H9 (cell line): ENCODE data around the gene ZBTB20. TPM values are rescaled to one million over a fixed set of nuclear protein-coding genes. Genes with fewer than 3 reads are reported as not detected.

ENCODE experiments used
- DNase-seq: peaks from one replicate; pipeline ENCODE4 v3.0.0-alpha.2; 2017
- H2AFZ ChIP-seq: one replicate; pipeline ENCODE4 v1.6.1; 2013; ENCODE audit warnings: mild to moderate bottlenecking, low read length, control low read depth, moderate library complexity
- H2AK5ac ChIP-seq: 2 replicates; pipeline ENCODE4 v1.6.1; 2013; ENCODE audit warnings: low read length, control low read depth, mixed read lengths; ENCODE audit not compliant: insufficient read length
- H2BK120ac ChIP-seq: one replicate; pipeline ENCODE4 v1.6.1; 2013; ENCODE audit warnings: low read depth, mild to moderate bottlenecking, low read length, control low read depth, inconsistent platforms; ENCODE audit not compliant: poor library complexity, severe bottlenecking
- H2BK12ac ChIP-seq: 2 replicates; pipeline ENCODE4 v1.6.1; 2013; ENCODE audit warnings: low read length, control low read depth, mixed read lengths, low read depth; ENCODE audit not compliant: insufficient read length
- H2BK15ac ChIP-seq: 2 replicates; pipeline ENCODE4 v1.6.1; 2013; ENCODE audit warnings: low read depth, low read length, control low read depth
- H2BK20ac ChIP-seq: one replicate; pipeline ENCODE4 v1.6.1; 2013; ENCODE audit warnings: low read depth, mild to moderate bottlenecking, low read length, control low read depth, inconsistent platforms; ENCODE audit not compliant: poor library complexity, severe bottlenecking
- H2BK5ac ChIP-seq: 2 replicates; pipeline ENCODE4 v1.6.1; 2013; ENCODE audit warnings: low read length, control low read depth, mixed read lengths; ENCODE audit not compliant: insufficient read length
- H3K14ac ChIP-seq: 2 replicates; pipeline ENCODE4 v1.6.1; 2013; ENCODE audit warnings: low read length, control low read depth; ENCODE audit not compliant: insufficient read depth
- H3K18ac ChIP-seq: 2 replicates; pipeline ENCODE4 v1.6.1; 2013; ENCODE audit warnings: low read depth, mild to moderate bottlenecking, mixed read lengths, low read length, control low read depth; ENCODE audit not compliant: insufficient read length
- H3K23ac ChIP-seq: 2 replicates; pipeline ENCODE4 v1.6.1; 2013; ENCODE audit warnings: low read length, control low read depth, mixed read lengths, low read depth; ENCODE audit not compliant: insufficient read length
- H3K23me2 ChIP-seq: 2 replicates; pipeline ENCODE4 v1.6.1; 2013; ENCODE audit warnings: low read depth, mild to moderate bottlenecking, mixed read lengths, low read length, control low read depth; ENCODE audit not compliant: insufficient read length, poor library complexity, severe bottlenecking
- H3K27ac ChIP-seq: 2 replicates; pipeline ENCODE4 v1.5.1; 2013; ENCODE audit warnings: low read length, control low read depth, mixed read lengths, low read depth; ENCODE audit not compliant: insufficient read length
- H3K27me3 ChIP-seq: 2 replicates; pipeline ENCODE4 v1.6.1; 2013; ENCODE audit warnings: low read length, control low read depth, inconsistent platforms; ENCODE audit not compliant: insufficient read depth
- H3K4ac ChIP-seq: 2 replicates; pipeline ENCODE4 v1.6.1; 2013; ENCODE audit warnings: low read depth, mild to moderate bottlenecking, control low read depth, inconsistent platforms, low read length, moderate library complexity
- H3K4me1 ChIP-seq: 2 replicates; pipeline ENCODE4 v1.6.1; 2013; ENCODE audit warnings: low read length, control low read depth, inconsistent platforms; ENCODE audit not compliant: insufficient read depth
- H3K4me2 ChIP-seq: 2 replicates; pipeline ENCODE4 v1.6.1; 2013; ENCODE audit warnings: low read length, control low read depth, mixed read lengths; ENCODE audit not compliant: insufficient read length, insufficient read depth
- H3K56ac ChIP-seq: 2 replicates; pipeline ENCODE4 v1.6.1; 2013; ENCODE audit warnings: low read depth, mild to moderate bottlenecking, mixed read lengths, low read length, control low read depth; ENCODE audit not compliant: insufficient read length
- H3K79me1 ChIP-seq: 2 replicates; pipeline ENCODE4 v1.6.1; 2013; ENCODE audit warnings: low read depth, mild to moderate bottlenecking, moderate library complexity, low read length, control low read depth, inconsistent platforms; ENCODE audit not compliant: insufficient read depth, poor library complexity, severe bottlenecking
- H3K79me2 ChIP-seq: 2 replicates; pipeline ENCODE4 v1.6.1; 2013; ENCODE audit warnings: low read length, control low read depth, inconsistent platforms; ENCODE audit not compliant: insufficient read depth
- H3K9ac ChIP-seq: 2 replicates; pipeline ENCODE4 v1.6.1; 2013; ENCODE audit warnings: low read length, control low read depth, mixed read lengths; ENCODE audit not compliant: insufficient read length; ENCODE audit errors: extremely low read depth
- H3K9me3 ChIP-seq: one replicate; pipeline ENCODE4 v1.6.1; 2013; ENCODE audit warnings: low read depth, low read length, inconsistent platforms; ENCODE audit not compliant: control insufficient read depth
- H3T11ph ChIP-seq: one replicate; pipeline ENCODE4 v1.6.1; 2013; ENCODE audit warnings: mild to moderate bottlenecking, low read length, control low read depth, inconsistent platforms
- H4K20me1 ChIP-seq: one replicate; pipeline ENCODE4 v1.6.1; 2013; ENCODE audit not compliant: control insufficient read depth, insufficient read length, insufficient read depth
- H4K5ac ChIP-seq: 2 replicates; pipeline ENCODE4 v1.6.1; 2013; ENCODE audit warnings: low read depth, mild to moderate bottlenecking, mixed read lengths, low read length, control low read depth; ENCODE audit not compliant: insufficient read length
- H4K8ac ChIP-seq: replicated peaks from 2 replicates; pipeline ENCODE4 v1.6.1; 2013; ENCODE audit warnings: low read length, control low read depth, mixed read lengths, low read depth; ENCODE audit not compliant: insufficient read length
- H4K91ac ChIP-seq: 2 replicates; pipeline ENCODE4 v1.6.1; 2013; ENCODE audit warnings: low read depth, mild to moderate bottlenecking, moderate library complexity, mixed read lengths, low read length, control low read depth; ENCODE audit not compliant: insufficient read length
- H3K27ac Mint-ChIP-seq, 3 experiments: 2 replicates in 2 of 3; 3 replicates in 1 of 3; pipeline ENCODE4 v1.8.0; 2020 to 2021; ENCODE audit warnings: mixed read lengths in 3 of 3, mild to moderate bottlenecking in 1 of 3, moderate library complexity in 1 of 3
- H3K27me3 Mint-ChIP-seq: 2 replicates; pipeline ENCODE4 v1.8.0; 2021; ENCODE audit warnings: low read depth, mild to moderate bottlenecking, moderate library complexity, mixed read lengths
- H3K36me3 Mint-ChIP-seq, 3 experiments: 2 replicates in 2 of 3; 3 replicates in 1 of 3; pipeline ENCODE4 v1.8.0; 2020 to 2021; ENCODE audit warnings: low read depth in 3 of 3, mixed read lengths in 3 of 3; ENCODE audit not compliant: insufficient read depth in 1 of 3
- H3K4me1 Mint-ChIP-seq, 2 experiments: 2 replicates each; pipeline ENCODE4 v1.8.0; 2020; ENCODE audit warnings: mixed read lengths in 2 of 2
- H3K4me3 Mint-ChIP-seq, 2 experiments: 2 replicates in 1 of 2; 3 replicates in 1 of 2; pipeline ENCODE4 v1.8.0; 2020 to 2021; ENCODE audit warnings: mild to moderate bottlenecking in 2 of 2, mixed read lengths in 2 of 2, moderate library complexity in 1 of 2
- H3K9me3 Mint-ChIP-seq, 2 experiments: 2 replicates in 1 of 2; 3 replicates in 1 of 2; pipeline ENCODE4 v1.8.0; 2020; ENCODE audit warnings: mild to moderate bottlenecking in 2 of 2, mixed read lengths in 2 of 2, moderate library complexity in 1 of 2
- total RNA-seq: library from RNA; stranded (reverse); gene quantifications from 2 replicates; pipeline ENCODE4 v1.2.1, GENCODE V29; 2021
- TF ChIP-seq, protein P1 (sequence below): fragments of 200-600 bp; sonication (generic); conservative IDR thresholded peaks from 3 replicates; pipeline ENCODE4 v1.8.0; 2021; ENCODE audit warnings: antibody characterized with exemption, mild to moderate bottlenecking

Gene ZBTB20
- total RNA-seq, 1 experiment from 2014 or later = 0.70 TPM

DNA sequence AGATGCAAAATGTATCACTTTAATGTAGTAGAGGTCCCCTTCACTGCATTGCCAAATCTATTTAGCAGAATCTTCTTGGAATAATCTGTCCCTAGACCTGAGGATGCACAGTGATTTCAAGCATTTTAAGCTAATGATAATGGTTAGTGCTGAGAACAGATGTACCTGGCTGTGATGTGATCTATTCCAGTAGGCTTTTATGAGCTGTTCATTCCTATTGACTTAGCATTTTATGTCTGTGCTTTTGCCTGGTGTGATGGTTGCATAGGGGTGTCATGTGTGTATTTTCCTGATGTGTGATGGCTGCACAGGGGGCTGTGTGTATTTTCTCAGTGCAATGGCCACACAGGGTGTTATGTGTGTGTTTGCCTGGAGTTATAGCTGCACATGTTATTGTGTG lies 580.3 kb downstream of the ZBTB20 start:
- Histone ChIP-seq H2BK12ac (no peak overlapping the region), H3K27ac (no peak overlapping the region), H3K4me1 (peaks cover 6% of the 10 kb centered on the region; the same call in 1 of the 2 replicates), H3K9ac (no peak overlapping the region), H3K27me3 (no peaks in the 10 kb centered on the region), H2BK5ac (no peak overlapping the region), H2BK120ac (no peak overlapping the region), H3K18ac (no peak overlapping the region), H4K5ac (no peak overlapping the region), H3K79me1 (no peaks in the 10 kb centered on the region), H4K20me1 (no peaks in the 10 kb centered on the region), H3K23me2 (no peaks in the 10 kb centered on the region), H3K23ac (no peak overlapping the region), H2AK5ac (no peak overlapping the region), H3K4me2 (no peak overlapping the region), H2BK15ac (no peak overlapping the region), H2AFZ (no peak overlapping the region), H3K56ac (no peak overlapping the region), H4K8ac (no peak overlapping the region), H3K9me3 (no peaks in the 10 kb centered on the region), H3K14ac (no peak overlapping the region), H4K91ac (no peak overlapping the region), H3K79me2 (no peaks in the 10 kb centered on the region), H3K4ac (no peak overlapping the region), H3T11ph (no peak overlapping the region), H2BK20ac (no peak overlapping the region)
- H3K9me3 Mint-ChIP-seq = no peaks in the 10 kb centered on the region; a peak in 1 of 5 replicates
- H3K27me3 Mint-ChIP-seq = no peaks in the 10 kb centered on the region
- no peak overlapping the region for H3K4me3 Mint-ChIP-seq
- no peaks in the 10 kb centered on the region for H3K36me3 Mint-ChIP-seq
- H3K4me1 Mint-ChIP-seq = peaks cover 43 to 46% of the 10 kb centered on the region in 2 experiments
- no peak for DNase-seq
- TF ChIP-seq, protein P1, sequence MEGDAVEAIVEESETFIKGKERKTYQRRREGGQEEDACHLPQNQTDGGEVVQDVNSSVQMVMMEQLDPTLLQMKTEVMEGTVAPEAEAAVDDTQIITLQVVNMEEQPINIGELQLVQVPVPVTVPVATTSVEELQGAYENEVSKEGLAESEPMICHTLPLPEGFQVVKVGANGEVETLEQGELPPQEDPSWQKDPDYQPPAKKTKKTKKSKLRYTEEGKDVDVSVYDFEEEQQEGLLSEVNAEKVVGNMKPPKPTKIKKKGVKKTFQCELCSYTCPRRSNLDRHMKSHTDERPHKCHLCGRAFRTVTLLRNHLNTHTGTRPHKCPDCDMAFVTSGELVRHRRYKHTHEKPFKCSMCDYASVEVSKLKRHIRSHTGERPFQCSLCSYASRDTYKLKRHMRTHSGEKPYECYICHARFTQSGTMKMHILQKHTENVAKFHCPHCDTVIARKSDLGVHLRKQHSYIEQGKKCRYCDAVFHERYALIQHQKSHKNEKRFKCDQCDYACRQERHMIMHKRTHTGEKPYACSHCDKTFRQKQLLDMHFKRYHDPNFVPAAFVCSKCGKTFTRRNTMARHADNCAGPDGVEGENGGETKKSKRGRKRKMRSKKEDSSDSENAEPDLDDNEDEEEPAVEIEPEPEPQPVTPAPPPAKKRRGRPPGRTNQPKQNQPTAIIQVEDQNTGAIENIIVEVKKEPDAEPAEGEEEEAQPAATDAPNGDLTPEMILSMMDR = no peak
- no peak overlapping the region for H3K27ac Mint-ChIP-seq
